Transverse colon (tissue), 4 donors: ENCODE measurements around the gene ALS2CL. TPM values are rescaled to one million over a fixed set of nuclear protein-coding genes. Genes with fewer than 3 reads are reported as not detected.

Source experiments
- DNase-seq: peaks from one replicate; pipeline ENCODE4 v3.0.0-alpha.2; 2019
- H3K27ac ChIP-seq, 4 donors: fragments of 200-600 bp; sonication (generic); 2 replicates each; pipeline ENCODE4 v1.5.1; 2016 to 2018; ENCODE audit warnings: inconsistent platforms in 4 of 4
- H3K27me3 ChIP-seq: fragments of 200-600 bp; sonication (generic); 2 replicates; pipeline ENCODE4 v1.5.1; 2017; ENCODE audit warnings: inconsistent platforms
- H3K36me3 ChIP-seq, 4 donors: fragments of 200-600 bp; sonication (generic); 2 replicates each; pipeline ENCODE4 v1.5.1; 2017 to 2019; ENCODE audit warnings: inconsistent platforms in 4 of 4
- H3K4me1 ChIP-seq, 4 donors: fragments of 200-600 bp; sonication (generic); 2 replicates each; pipeline ENCODE4 v1.5.1; 2017 to 2020; ENCODE audit warnings: inconsistent platforms in 4 of 4
- H3K4me3 ChIP-seq, 4 donors: fragments of 200-600 bp; sonication (generic); 1 replicate in 1 of 4; 2 replicates in 3 of 4; pipeline versions ENCODE4 v1.5.1 to v1.6.1; 2017 to 2019; ENCODE audit warnings: inconsistent platforms in 4 of 4
- H3K9me3 ChIP-seq, 2 donors: fragments of 200-600 bp; sonication (generic); 2 replicates each; pipeline ENCODE4 v1.5.1; 2017 to 2019; ENCODE audit warnings: inconsistent platforms in 2 of 2
- CTCF ChIP-seq, 5 experiments: fragments of 200-600 bp in 3 of 5; fragments of 450-650 bp in 2 of 5; sonication (generic) in 3 of 5; IDR thresholded peaks; 1 replicate in 2 of 5; 2 replicates in 3 of 5; pipeline ENCODE4 v1.5.1; 2016 to 2017; ENCODE audit warnings: antibody characterized with exemption in 5 of 5, inconsistent platforms in 3 of 5, mild to moderate bottlenecking in 2 of 5, moderate library complexity in 1 of 5
- EP300 ChIP-seq: sonication (generic); formaldehyde crosslinking; IDR thresholded peaks from one replicate; pipeline ENCODE4 v1.6.1; 2017; ENCODE audit warnings: antibody characterized with exemption, low read depth
- POLR2A ChIP-seq: fragments of 450-650 bp; IDR thresholded peaks from one replicate; pipeline ENCODE4 v1.6.1; 2016; ENCODE audit warnings: antibody characterized with exemption, mild to moderate bottlenecking, moderate library complexity
- POLR2AphosphoS5 ChIP-seq, 3 donors: sonication (generic); formaldehyde crosslinking; IDR thresholded peaks; one replicate each; pipeline ENCODE4 v1.6.1; 2016; ENCODE audit warnings: antibody characterized with exemption in 3 of 3
- WGBS, 2 donors: methylation state at CpG; one replicate each; pipeline ENCODE4 v1.1.5; 2018; ENCODE audit warnings: low coverage in 1 of 2; 5-methylcytosine and 5-hydroxymethylcytosine counted together
- in situ Hi-C, 4 donors: fragments of 200-750 bp; cut with MboI; loops; one replicate each; pipeline versions ENCODE4 v1.15.0 to v1.15.1; 2017; ENCODE audit warnings: low sequenced_read_pairs in 3 of 4, low pct_ligation_motif_present in 1 of 4, low pct_unique_long_range_greater_than_20kb in 1 of 4
- intact Hi-C: fragments of 100-400 bp; cut with DNase I; formaldehyde crosslinking; loops from one replicate; pipeline ENCODE4 v1.15.1; 2023; ENCODE audit warnings: low total_unique reads
- total RNA-seq, 4 donors: library from RNA; depleted of rRNA; stranded (reverse); fragments of >200 nt; gene quantifications; one replicate each; pipeline ENCODE4 v1.1.0, GENCODE V29; 2016

ALS2CL gene
- total RNA-seq, 4 donors from 2014 or later = 67.5 to 212 (median 116) TPM

DNA sequence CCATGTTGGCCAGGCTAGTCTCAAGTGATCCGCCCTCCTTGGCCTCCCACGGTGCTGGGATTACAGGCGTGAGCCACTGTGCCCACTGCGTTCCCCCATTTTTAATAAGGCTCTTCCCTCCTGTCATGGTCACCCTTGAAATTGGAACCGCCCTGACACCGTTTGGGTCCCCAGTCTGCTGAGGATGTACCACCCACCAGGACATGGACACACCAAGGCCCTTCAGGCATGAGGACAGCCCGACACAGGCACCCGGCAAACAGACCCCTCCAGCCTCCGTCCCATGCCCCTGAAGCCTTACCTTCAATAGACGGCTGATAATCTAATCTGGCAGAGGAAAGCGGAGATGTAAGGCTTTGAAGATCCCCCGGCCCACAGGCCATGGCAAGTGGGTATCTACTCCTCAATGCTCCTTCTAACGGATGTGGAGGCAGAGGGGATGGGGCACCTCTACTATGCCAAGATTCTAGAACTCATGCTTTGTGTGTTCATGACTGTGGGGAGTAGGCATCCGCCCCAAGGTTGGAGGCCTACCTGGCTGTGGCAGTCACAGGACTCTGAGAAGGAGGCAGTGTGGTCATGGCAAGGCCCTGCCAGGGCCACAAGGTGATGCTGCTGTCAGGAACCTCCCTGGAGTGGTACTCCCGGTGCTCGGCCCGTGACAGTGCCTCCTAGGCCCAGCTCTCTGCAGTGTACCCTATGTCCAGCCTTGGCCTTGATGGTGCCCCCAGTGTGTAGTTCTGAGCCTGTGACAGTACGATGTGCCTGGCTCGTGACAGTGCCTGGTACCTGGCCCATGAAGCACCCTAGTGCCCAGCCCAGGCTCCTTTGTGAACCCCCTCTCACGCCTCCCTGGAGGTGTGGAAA is 42.8 kb upstream of the ALS2CL start:
- TF ChIP-seq CTCF (IDR thresholded peaks at IDR 0.05) (no peak), POLR2A (no peak), POLR2AphosphoS5 (IDR thresholded peaks at IDR 0.05) (no peak), EP300 (no peak)
- in situ Hi-C loops (no loop called here), intact Hi-C loops (no loop called here)
- Histone ChIP-seq H3K36me3 (no peaks in the 10 kb centered on the region), H3K27me3 (no peaks in the 10 kb centered on the region), H3K4me3 (no peak overlapping the region), H3K27ac (no peak overlapping the region), H3K4me1 (no peaks in the 10 kb centered on the region), H3K9me3 (no peaks in the 10 kb centered on the region)
- DNase-seq = no peak
- WGBS, 2 donors = 60 to 86% methylated on average over 1 to 20 of the region's 20 CpGs

DNA sequence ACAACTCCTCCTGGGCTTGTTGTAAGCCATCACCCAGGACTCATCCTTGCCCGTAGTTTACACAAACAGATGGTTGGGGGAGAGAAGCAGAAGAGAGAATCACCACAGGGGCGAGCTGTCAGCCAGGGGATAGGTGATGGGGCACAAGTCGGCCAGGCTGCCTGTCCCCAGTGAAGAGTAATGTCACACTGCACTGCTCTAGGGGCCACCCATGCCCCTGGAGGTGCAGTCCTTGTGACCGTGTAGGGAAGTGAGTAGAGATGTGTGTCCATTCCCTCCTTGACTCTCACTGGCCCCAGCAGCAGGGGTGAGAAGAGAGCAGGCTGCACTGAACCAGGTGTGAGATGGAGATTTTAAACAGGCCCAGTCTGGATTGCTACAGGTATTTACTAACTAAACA is 41.3 kb upstream of the ALS2CL start:
- H3K4me1 ChIP-seq = no peaks in the 10 kb centered on the region
- no peaks in the 10 kb centered on the region for H3K9me3 ChIP-seq
- no peak for TF ChIP-seq POLR2A
- intact Hi-C loops = no loop called here
- no peak overlapping the region for H3K4me3 ChIP-seq
- H3K36me3 ChIP-seq = no peaks in the 10 kb centered on the region
- WGBS, 2 donors = 65 to 73% methylated on average over 3 to 4 of the region's 4 CpGs
- no peak for DNase-seq
- H3K27me3 ChIP-seq = peaks cover 4% of the 10 kb centered on the region
- H3K27ac ChIP-seq = no peak overlapping the region
- in situ Hi-C loops = no loop called here

- intact Hi-C loops (no loop called here), in situ Hi-C loops (no loop called here)
- H3K27ac ChIP-seq = no peak overlapping the region
- H3K4me3 ChIP-seq = no peak overlapping the region
- no peak for TF ChIP-seq CTCF (IDR thresholded peaks at IDR 0.05)
- no peak for TF ChIP-seq POLR2A
- no peak for TF ChIP-seq EP300
- no peaks in the 10 kb centered on the region for H3K9me3 ChIP-seq
- H3K36me3 ChIP-seq = no peaks in the 10 kb centered on the region
- no peaks in the 10 kb centered on the region for H3K4me1 ChIP-seq
- H3K27me3 ChIP-seq = peaks cover 8% of the 10 kb centered on the region
- WGBS, 2 donors = 83 to 89% methylated on average over 7 to 9 of the region's 9 CpGs
- DNase-seq = no peak
Observed at GRCh38 chr3:46733026-46733800, 39.7 kb upstream of the ALS2CL start.

- DNase-seq = no peak
- Histone ChIP-seq H3K36me3 (no peaks in the 10 kb centered on the region), H3K4me1 (no peaks in the 10 kb centered on the region), H3K27ac (no peak overlapping the region), H3K9me3 (no peaks in the 10 kb centered on the region), H3K4me3 (no peak overlapping the region), H3K27me3 (peaks cover 20% of the 10 kb centered on the region)
- WGBS, 2 donors = 80 to 87% methylated on average over 3 of the region's 3 CpGs
- TF ChIP-seq CTCF (IDR thresholded peaks at IDR 0.05) (no peak), POLR2AphosphoS5 (IDR thresholded peaks at IDR 0.05) (no peak), EP300 (no peak), POLR2A (no peak)
- intact Hi-C loops (no loop called here), in situ Hi-C loops (no loop called here)
Observed at GRCh38 chr3:46731795-46732194, 38.3 kb upstream of the ALS2CL start.
